Measurements from ENCODE around the gene CWC27.

GRCh38 chr5:64947801-64948200 is 179.1 kb downstream of the CWC27 start:
- TF ChIP-seq GATA2 (IDR thresholded peaks at IDR 0.05; ENCODE audit: low read depth, low read length) (no peak), GATA3 (IDR thresholded peaks at IDR 0.05; ENCODE audit: low read depth, low read length) (no peak)

All from SH-SY5Y (cell line).